MV-4-11 (cell line): Measurements from ENCODE around the gene PTCHD4.
"Not testable (repeated sequence)": the region's sequence is repeated elsewhere in the genome, so short reads cannot be mapped to it uniquely, and the experiment has no call there.

Experiments
- DNase-seq: peaks from one replicate; lab custom pipeline; 2025; lab: John Stamatoyannopoulos, UW

The PTCHD4 gene

DNA sequence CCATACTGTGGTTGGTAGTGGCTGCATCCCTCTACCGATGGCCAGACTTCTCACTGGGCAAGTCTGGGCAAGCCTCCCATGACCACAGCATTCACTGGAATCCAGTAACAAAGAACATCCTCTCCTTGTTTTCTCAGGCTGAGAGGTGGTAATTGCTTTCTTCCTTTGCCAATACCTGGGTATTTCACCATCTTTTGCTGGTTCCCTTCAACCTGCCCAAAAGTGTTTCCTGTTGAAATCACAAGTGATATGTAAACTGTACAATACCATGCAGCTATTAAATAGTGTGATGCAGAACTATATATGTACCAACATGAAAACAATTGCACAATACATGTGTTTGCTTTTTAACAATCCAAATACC lies at the start of gene PTCHD4:
Gene PTCHD4 (minus strand): TSS at position 55 of the 364 bp plus-strand sequence. CDS start 42,240 bp downstream, outside the sequence.
- no peak for DNase-seq

DNA sequence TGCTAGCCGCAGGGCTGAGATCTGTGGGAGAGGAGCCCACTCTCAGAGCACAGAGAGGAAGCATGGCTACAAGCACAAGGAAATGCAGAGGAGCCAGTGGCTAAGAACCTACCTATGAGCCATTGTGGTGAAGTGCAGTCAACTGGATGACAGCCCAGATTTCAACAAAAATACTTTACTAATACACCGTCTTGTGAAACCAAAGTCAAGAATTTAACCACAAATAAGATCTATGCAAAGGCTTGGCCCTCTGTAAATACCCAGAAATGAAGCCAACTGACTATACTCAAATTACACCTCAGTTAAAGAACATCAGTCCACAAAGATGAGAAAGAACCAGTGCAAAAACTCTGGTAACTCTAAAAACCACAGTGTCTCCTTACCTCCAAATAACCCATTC lies 40.1 kb upstream of the PTCHD4 start:
- DNase-seq, result no peak

DNA sequence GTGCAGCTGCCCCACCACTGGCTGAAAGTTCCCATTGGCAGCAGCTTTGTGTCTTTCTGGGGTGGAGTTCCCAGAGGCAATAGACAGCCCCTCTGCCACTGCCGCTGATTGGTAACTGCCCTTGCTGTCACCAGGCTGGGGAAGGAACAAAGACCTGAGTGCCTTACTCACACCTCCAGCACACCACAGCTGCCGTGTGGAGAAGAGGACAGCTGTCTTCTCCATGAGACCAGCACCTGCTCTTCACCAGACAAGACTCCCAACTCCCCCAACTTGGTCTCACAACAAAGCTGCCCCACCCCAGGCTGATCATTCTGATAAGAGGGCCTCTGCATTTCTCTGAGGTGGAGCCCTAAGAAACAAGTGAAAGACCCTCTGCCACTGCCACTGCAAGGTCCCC lies 39.7 kb upstream of the PTCHD4 start:
- no peak for DNase-seq

DNA sequence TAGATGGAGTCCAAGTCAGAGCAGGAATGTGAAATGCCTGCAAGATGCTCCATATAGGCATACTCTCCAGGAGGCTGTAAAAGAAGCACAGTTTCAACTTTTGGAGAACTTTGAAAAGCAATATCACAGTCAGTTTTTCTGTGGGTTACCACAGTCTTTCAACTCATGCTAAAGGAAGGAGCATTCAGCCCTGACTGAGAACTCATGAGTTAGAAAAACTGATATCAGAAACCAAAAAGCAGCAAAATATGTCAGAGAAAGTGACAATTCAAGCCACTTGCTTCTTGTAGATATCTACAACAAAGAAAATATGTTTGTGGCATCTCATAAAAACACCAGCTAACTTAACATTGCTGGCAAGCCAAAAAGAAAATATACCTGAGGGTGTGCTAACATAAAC lies 36.1 kb upstream of the PTCHD4 start:
- no peak for DNase-seq

GRCh38 chr6:48144021-48144420 lies 33.0 kb upstream of the PTCHD4 start:
- DNase-seq, result no peak

DNA sequence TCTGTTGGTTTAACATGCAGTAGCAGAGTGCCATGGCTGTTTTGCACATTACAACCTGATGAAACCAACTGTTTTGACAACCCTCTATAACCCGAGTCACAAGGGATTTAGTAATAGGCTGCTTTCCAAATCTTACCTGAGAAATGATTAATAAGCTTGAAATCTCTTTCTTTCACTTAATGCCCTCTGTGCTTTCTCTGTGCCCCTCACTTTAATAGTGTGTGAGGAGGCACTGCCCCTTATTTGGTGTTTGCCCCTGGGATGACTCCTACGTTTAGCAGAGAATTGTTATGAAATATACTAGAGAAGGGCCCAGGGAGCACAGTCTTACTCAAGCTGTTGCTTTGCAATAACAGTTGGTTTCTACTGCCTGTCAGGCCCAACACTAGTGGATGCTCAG lies 31.0 kb upstream of the PTCHD4 start:
- DNase-seq, result no peak

- no peak for DNase-seq
Observed at GRCh38 chr6:48139818-48140614, 29.0 kb upstream of the PTCHD4 start.

GRCh38 chr6:48136856-48137255 lies 25.9 kb upstream of the PTCHD4 start:
- no peak for DNase-seq

GRCh38 chr6:48135323-48136084 lies 24.5 kb upstream of the PTCHD4 start:
- DNase-seq, result no peak

- DNase-seq, result no peak
Observed at GRCh38 chr6:48134246-48134645, 23.2 kb upstream of the PTCHD4 start.

GRCh38 chr6:48123601-48124000 lies 12.6 kb upstream of the PTCHD4 start:
- no peak for DNase-seq

- not testable (repeated sequence) for DNase-seq
Observed at GRCh38 chr6:48121983-48122749, 11.2 kb upstream of the PTCHD4 start.

DNA sequence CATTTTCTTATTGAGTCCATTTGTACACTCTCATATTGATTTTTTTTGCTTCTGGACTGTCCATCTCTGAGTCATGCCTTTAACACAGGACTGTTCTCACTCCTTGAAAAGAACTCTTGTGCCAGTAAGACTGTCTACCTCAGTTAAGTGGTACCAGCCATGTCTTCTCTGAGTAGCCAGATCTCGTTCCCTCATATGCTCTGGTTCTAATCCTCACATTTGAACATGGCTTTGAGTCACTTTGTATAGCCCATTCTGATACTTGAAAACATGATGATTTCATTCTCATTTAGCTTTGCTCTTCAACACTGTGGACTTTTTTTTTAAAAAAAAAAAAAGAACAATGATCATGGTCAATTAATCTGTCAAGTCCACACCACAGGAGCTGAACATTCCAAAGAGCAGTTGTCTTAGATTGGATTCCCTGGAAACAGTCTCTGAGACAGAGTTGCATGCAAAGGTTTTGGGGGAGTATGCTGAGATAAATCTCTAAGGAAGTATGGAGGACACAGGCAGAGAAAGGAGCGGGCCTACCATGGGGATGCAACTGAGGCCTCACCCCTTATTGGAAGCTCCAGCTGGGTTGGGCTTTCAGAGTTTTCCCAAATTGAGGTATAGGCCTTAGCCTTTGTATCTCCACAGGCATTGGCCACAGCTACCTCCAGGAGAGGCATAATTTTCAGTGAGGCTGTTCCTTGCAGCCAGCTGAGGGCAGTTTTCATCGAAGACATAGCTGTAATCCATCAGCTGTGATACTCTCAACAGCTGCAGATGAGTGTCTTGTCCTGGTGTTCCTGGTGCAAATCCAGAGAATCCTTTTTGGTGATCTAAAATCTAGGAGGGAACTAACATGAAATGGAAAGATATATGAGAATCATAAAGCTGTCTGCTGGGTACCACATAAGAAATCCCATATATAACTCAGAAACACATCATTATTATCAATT lies 6.0 kb upstream of the PTCHD4 start:
- no peak for DNase-seq

GRCh38 chr6:48113130-48113529 lies 2.1 kb upstream of the PTCHD4 start:
- no peak for DNase-seq

- no peak for DNase-seq
Observed at GRCh38 chr6:48111575-48111974, 578 bp upstream of the PTCHD4 start.

DNA sequence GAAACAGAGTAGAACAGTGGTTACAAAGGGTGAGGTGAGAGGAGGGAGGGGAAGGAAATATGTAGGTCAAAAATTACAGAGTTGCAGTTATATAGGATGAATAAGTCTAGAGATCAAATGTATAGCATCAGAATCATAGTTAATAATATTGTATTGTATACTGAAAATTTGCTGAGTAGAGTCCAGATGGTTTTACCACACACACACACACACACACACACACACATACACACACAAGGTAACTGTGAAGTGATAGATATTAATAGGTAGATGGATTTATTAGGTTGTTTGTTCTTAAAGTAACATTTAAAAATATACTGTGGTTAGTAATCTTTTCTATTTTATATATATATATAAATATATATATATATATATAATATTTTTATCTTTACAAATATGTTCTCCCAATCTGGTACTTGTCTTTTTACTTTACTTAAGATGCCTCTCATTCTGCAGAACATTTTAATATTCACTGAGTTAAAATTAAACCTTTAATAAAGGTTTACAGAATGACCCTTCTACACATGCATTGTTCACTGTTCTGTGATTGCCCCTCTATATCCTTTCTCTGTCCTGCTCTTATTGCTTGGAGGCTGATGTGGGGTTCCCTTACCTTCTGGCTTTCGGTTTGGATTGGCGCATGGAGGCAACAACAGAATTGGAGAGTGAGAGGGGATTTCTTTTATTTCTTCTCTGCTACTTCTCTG lies 408 bp downstream of the PTCHD4 start:
- no peak for DNase-seq

DNA sequence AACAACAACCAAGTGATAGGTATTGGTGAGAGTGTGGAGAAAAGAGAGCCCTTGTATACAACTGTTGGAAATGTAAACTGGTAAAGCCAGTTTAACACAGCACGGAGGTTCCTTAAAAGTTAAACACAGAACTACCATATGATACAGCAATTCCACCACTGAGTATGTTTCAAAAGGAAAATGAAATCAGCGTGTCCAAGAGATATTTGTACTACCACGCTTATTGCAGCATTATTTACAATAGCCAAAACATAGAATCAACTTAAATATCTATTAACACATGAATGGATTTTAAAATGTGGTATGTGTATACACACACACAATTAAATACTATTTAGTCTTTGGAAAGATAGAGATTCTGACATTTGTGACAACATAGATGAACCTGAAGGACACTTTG lies 1.1 kb downstream of the PTCHD4 start:
- no peak for DNase-seq

- DNase-seq, result not testable (repeated sequence)
Observed at GRCh38 chr6:48102476-48103195, 8.4 kb downstream of the PTCHD4 start.

DNA sequence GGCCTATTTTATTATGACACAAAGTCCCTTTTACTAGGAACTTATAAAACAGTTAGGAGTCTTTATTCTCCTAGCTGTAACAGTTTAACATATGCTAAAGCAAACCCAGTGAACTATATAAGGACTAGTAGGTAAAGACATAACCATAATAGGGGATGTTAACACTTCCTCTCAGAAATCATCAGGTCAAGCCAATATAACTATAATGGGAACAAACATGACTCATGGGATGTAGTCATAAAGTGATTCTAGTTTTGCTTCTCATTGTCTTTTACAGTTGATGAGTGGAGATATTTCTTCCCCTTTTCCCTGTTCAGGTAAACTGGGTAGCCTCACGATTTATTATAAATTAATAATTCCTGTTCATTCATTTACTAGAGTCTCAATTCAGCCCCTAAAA lies 9.7 kb downstream of the PTCHD4 start:
- peak; percentile 72 for DNase-seq

DNA sequence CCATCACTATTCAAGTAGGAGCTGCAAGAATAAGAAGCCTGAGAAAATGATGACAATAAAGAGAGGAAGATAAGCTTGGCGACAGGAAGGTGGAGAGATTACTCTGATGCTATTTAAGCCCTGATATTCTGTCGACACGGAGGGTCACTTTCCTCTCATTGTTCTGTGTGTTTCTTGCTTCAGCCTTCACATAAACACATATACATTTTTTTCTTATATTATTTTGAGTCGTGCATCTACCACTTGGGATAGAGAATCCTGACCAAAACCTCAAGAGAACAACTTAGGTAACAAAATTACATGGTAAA lies 10.5 kb downstream of the PTCHD4 start:
- DNase-seq, result no peak
